ENCODE measurements around the gene LRRC56.

DNA sequence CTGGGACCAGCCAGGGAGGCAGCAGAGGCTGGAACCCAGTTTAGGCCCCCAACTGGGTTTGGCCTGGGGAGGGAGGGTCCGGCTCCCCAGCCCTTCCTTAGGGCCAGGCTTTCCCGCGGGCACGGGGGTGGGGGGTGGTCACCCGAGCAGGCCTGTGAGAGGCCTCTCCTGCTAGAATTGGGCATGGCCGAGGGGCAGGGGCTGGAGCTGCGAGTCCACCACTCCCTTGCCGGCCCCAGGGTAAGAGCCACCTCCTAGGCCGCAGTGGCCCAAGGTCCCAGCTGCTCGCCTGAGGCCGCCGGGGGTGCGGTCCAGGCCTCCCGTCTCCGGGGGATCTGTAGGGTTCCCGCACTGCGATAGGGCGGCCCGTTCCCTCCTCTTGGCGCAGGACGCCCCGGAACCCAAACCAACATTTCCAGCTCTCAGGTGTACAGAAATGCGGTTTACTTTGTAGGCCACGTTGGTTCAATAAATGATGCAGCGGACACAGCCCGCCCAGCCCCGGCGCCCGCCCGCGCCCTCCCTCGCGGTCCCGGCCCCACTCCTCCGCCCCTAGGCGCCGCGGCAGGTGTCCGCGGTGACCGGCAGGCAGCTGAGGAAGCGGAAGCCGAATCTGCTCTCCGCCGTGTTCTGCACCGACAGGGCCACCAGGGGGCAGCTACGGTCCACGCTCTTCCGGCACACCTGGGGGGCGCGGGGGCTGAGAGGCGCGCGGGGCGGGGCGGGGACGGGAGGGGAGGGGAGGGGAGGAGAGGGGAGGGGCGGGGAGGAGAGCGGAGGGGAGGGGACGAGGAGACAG is 17.3 kb downstream of the LRRC56 start:
- TF ChIP-seq, protein P1, sequence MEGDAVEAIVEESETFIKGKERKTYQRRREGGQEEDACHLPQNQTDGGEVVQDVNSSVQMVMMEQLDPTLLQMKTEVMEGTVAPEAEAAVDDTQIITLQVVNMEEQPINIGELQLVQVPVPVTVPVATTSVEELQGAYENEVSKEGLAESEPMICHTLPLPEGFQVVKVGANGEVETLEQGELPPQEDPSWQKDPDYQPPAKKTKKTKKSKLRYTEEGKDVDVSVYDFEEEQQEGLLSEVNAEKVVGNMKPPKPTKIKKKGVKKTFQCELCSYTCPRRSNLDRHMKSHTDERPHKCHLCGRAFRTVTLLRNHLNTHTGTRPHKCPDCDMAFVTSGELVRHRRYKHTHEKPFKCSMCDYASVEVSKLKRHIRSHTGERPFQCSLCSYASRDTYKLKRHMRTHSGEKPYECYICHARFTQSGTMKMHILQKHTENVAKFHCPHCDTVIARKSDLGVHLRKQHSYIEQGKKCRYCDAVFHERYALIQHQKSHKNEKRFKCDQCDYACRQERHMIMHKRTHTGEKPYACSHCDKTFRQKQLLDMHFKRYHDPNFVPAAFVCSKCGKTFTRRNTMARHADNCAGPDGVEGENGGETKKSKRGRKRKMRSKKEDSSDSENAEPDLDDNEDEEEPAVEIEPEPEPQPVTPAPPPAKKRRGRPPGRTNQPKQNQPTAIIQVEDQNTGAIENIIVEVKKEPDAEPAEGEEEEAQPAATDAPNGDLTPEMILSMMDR (IDR thresholded peaks at IDR 0.05), result peak; percentile 38 to 80 (median 74)
- peak; percentile 44 for TF ChIP-seq POLR2AphosphoS5 (IDR thresholded peaks at IDR 0.05)
